Measurements from ENCODE around the gene PLEKHM1. TPM values are rescaled to one million over a fixed set of nuclear protein-coding genes. Genes with fewer than 3 reads are reported as not detected.

PLEKHM1 gene
- total and polyA plus RNA-seq, 2 of the 13 experiments (the other 11 are each of a cell fraction or from before 2014, with no cell fraction given) = 7.6 to 13.5 TPM

DNA sequence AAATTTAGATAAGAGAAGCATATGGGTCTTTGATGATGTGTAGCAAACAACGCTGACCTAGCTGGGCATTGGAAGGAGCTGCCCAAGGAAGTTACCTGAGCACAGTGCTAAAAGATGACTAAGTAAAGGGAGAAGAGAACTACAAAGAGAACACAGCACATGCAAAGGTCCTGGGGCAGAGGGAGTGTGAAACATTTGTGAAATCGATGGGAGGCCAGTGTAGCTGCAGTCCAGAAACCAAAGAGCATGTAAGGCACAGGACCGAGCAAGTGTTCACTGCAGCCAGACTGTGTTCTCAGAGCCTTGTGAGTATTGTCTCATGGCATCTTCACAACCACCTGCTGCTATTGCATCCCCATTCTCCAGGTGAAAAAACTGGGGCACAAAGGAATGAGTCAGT lies 102.8 kb downstream of the PLEKHM1 start:
- WGBS (ENCODE audit: low lambda C conversion rate) = 36% methylated on average over 3 of the region's 3 CpGs
- no TSS peak for BruUV-seq (replicated peaks)
- Histone ChIP-seq H3K9ac (ENCODE audit: insufficient read depth, low read depth, low read length) (no peak overlapping the region), H3K36me3 (replicated peaks in 1 of 2; ENCODE audit: control insufficient read depth in 1 of 2, insufficient read depth in 2 of 2, low read length in 2 of 2) (no peaks in the 10 kb centered on the region), H3K79me2 (ENCODE audit: insufficient read depth, low read length) (no peaks in the 10 kb centered on the region), H3K27me3 (ENCODE audit: control insufficient read depth in 1 of 2, insufficient read depth in 2 of 2, low read length in 2 of 2) (peaks cover 0 to 40% of the 10 kb centered on the region in 2 experiments; a peak in 3 of 5 replicates), H3K4me2 (ENCODE audit: low read depth, low read length) (no peak overlapping the region), H3K27ac (ENCODE audit: extremely low read length, insufficient read depth, low read length) (no peak overlapping the region), H3K4me1 (ENCODE audit: insufficient read depth, low read length) (peaks cover 14% of the 10 kb centered on the region), H3K4me3 (replicated peaks in 1 of 3; ENCODE audit: insufficient read depth in 1 of 3, low read depth in 2 of 3, low read length in 3 of 3) (no peak overlapping the region), H2AFZ (ENCODE audit: low read length) (no peak overlapping the region), H4K20me1 (ENCODE audit: insufficient read depth, low read length) (no peaks in the 10 kb centered on the region), H3K9me3 (ENCODE audit: low read length) (no peaks in the 10 kb centered on the region)
- no peak for DNase-seq (ENCODE audit: low spot score)
- FAIRE-seq = no peak
- CTCF ChIA-PET (ENCODE audit: low intra/inter-chr PET ratio, low total read pairs) = interaction anchor here (4.1 to 7.1 kb wide), 2 partner anchors 110 to 168 kb away, joined by 20 to 114 read pairs; no protein-coding TSS in a partner anchor
- POLR2A ChIA-PET = no interaction called here
- intact Hi-C loops (cut with micrococcal nuclease; ENCODE audit: unreplicated experiment) = no loop called here
- TF ChIP-seq, protein P1, sequence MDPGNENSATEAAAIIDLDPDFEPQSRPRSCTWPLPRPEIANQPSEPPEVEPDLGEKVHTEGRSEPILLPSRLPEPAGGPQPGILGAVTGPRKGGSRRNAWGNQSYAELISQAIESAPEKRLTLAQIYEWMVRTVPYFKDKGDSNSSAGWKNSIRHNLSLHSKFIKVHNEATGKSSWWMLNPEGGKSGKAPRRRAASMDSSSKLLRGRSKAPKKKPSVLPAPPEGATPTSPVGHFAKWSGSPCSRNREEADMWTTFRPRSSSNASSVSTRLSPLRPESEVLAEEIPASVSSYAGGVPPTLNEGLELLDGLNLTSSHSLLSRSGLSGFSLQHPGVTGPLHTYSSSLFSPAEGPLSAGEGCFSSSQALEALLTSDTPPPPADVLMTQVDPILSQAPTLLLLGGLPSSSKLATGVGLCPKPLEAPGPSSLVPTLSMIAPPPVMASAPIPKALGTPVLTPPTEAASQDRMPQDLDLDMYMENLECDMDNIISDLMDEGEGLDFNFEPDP (CRISPR knock-in tag; conservative IDR thresholded peaks at IDR 0.05) = no peak
- TF ChIP-seq, protein P2, sequence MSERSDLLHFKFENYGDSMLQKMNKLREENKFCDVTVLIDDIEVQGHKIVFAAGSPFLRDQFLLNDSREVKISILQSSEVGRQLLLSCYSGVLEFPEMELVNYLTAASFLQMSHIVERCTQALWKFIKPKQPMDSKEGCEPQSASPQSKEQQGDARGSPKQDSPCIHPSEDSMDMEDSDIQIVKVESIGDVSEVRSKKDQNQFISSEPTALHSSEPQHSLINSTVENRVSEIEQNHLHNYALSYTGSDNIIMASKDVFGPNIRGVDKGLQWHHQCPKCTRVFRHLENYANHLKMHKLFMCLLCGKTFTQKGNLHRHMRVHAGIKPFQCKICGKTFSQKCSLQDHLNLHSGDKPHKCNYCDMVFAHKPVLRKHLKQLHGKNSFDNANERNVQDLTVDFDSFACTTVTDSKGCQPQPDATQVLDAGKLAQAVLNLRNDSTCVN (CRISPR knock-in tag; IDR thresholded peaks at IDR 0.05; ENCODE audit: borderline replicate concordance) = no peak
- TF ChIP-seq ZNF629 (CRISPR knock-in tag; conservative IDR thresholded peaks at IDR 0.05) = 0 out of 2 replicates have a peak, but pooled peaks have one; percentile 11
- no peak for TF ChIP-seq ETV6 (CRISPR knock-in tag; conservative IDR thresholded peaks at IDR 0.05)
- no peak for TF ChIP-seq MZF1 (CRISPR knock-in tag; IDR thresholded peaks at IDR 0.05; ENCODE audit: borderline replicate concordance)
- TF ChIP-seq FOXK1 (CRISPR knock-in tag; IDR thresholded peaks at IDR 0.05; ENCODE audit: borderline replicate concordance, low read depth) = no peak
- ATAC-seq = no peak
- in situ Hi-C loops (cut with HindIII; ENCODE audit: extremely low pct_ligation_motif_present, low pct_unique_long_range_greater_than_20kb) = loop anchor here (5.0 kb wide), 1 partner anchor 110 kb away; no protein-coding TSS in a partner anchor
